K562 (cell line): ENCODE data around the gene RNF213.

Experiments used
- CREB1 ChIP-seq, 2 experiments: sonication (generic) in 1 of 2; formaldehyde crosslinking in 1 of 2; IDR thresholded peaks; 2 replicates each; pipeline versions ENCODE4 v1.6.1 to v1.8.0; 2012 to 2022; ENCODE audit warnings: inconsistent platforms in 1 of 2, mild to moderate bottlenecking in 1 of 2, missing genetic modification reagents in 1 of 2, moderate library complexity in 1 of 2
- ZNF583 ChIP-seq: fragments of 250-450 bp; sonication (Bioruptor Pico); IDR thresholded peaks from 2 replicates; pipeline ENCODE4 v1.4.0; 2020
- TF ChIP-seq, protein P1 (sequence below), 2 experiments: fragments of 450-650 bp; IDR thresholded peaks; 2 replicates each; pipeline ENCODE4 v1.6.1; 2016; ENCODE audit warnings: mild to moderate bottlenecking in 2 of 2, borderline replicate concordance in 1 of 2, low read depth in 1 of 2, moderate library complexity in 1 of 2
- TF ChIP-seq, protein P2 (sequence below): sonication (generic); formaldehyde crosslinking; IDR thresholded peaks from 2 replicates; pipeline ENCODE4 v1.8.0; 2022; ENCODE audit warnings: missing genetic modification reagents, mild to moderate bottlenecking, borderline replicate concordance

GRCh38 chr17:80361495-80362220, 101.0 kb downstream of the RNF213 start:
- TF ChIP-seq ZNF583 (CRISPR knock-in tag), result no peak
- TF ChIP-seq, protein P1, sequence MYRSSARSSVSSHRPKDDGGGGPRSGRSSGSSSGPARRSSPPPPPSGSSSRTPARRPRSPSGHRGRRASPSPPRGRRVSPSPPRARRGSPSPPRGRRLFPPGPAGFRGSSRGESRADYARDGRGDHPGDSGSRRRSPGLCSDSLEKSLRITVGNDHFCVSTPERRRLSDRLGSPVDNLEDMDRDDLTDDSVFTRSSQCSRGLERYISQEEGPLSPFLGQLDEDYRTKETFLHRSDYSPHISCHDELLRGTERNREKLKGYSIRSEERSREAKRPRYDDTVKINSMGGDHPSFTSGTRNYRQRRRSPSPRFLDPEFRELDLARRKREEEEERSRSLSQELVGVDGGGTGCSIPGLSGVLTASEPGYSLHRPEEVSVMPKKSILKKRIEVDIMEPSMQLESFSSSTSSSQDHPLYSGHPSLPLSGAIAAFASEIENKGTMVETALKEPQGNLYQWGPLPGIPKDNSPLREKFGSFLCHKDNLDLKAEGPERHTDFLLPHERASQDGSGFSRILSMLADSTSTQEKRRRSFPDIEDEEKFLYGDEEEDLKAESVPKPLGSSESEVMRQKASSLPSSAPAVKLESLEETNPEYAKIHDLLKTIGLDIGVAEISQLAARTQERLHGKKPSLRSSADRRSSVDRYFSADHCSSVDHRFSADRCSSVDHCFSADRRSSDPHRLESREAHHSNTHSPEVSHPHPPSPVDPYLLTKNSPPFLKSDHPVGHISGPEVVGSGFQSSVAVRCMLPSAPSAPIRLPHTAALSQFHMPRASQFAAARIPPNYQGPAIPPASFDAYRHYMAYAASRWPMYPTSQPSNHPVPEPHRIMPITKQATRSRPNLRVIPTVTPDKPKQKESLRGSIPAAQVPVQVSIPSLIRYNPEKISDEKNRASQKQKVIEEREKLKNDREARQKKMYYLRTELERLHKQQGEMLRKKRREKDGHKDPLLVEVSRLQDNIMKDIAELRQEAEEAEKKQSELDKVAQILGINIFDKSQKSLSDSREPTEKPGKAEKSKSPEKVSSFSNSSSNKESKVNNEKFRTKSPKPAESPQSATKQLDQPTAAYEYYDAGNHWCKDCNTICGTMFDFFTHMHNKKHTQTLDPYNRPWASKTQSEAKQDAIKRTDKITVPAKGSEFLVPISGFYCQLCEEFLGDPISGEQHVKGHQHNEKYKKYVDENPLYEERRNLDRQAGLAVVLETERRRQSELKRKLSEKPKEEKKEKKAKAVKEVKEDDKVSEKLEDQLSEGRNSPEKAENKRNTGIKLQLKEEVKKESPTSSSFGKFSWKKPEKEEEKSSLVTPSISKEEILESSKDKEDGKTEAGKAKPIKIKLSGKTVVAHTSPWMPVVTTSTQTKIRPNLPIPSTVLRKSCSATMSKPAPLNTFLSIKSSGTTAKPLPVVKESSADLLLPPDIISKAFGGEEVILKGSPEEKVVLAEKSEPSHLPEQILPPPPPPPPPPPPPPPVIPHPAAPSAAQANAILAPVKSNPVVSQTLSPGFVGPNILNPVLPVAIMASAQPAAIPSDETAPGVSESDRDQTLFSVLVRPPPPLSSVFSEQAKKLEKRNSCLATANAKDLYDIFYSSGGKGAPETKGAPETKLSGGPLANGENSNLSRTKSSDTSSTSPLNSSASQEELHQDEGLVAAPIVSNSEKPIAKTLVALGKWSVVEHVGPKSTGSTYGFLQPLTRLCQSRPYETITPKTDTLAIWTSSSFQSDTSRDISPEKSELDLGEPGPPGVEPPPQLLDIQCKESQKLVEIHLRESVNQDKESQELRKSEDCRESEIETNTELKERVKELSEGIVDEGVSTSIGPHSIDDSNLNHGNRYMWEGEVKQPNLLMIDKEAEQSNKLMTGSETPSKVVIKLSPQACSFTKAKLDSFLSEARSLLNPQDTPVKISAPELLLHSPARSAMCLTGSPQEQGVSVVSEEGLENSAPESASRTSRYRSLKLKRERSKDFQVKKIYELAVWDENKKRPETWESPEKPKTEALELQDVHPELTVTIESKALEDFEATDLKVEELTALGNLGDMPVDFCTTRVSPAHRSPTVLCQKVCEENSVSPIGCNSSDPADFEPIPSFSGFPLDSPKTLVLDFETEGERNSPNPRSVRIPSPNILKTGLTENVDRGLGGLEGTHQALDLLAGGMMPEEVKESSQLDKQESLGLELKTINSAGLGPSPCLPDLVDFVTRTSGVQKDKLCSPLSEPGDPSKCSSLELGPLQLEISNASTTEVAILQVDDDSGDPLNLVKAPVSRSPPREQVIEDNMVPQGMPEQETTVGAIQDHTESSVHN (IDR thresholded peaks at IDR 0.05; ENCODE audit: borderline replicate concordance in 1 of 2, low read depth in 1 of 2), result no peak
- TF ChIP-seq, protein P2, sequence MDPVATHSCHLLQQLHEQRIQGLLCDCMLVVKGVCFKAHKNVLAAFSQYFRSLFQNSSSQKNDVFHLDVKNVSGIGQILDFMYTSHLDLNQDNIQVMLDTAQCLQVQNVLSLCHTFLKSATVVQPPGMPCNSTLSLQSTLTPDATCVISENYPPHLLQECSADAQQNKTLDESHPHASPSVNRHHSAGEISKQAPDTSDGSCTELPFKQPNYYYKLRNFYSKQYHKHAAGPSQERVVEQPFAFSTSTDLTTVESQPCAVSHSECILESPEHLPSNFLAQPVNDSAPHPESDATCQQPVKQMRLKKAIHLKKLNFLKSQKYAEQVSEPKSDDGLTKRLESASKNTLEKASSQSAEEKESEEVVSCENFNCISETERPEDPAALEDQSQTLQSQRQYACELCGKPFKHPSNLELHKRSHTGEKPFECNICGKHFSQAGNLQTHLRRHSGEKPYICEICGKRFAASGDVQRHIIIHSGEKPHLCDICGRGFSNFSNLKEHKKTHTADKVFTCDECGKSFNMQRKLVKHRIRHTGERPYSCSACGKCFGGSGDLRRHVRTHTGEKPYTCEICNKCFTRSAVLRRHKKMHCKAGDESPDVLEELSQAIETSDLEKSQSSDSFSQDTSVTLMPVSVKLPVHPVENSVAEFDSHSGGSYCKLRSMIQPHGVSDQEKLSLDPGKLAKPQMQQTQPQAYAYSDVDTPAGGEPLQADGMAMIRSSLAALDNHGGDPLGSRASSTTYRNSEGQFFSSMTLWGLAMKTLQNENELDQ (CRISPR knock-in tag), result no peak
- TF ChIP-seq CREB1 (IDR thresholded peaks at IDR 0.05), result no peak
- TF ChIP-seq CREB1 (CRISPR knock-in tag; IDR thresholded peaks at IDR 0.05), result no peak
